ENCODE measurements around the gene DTNB.
A peak's percentile ranks its signal among the peaks of the same experiment; 100 is the strongest.

Gene DTNB

DNA sequence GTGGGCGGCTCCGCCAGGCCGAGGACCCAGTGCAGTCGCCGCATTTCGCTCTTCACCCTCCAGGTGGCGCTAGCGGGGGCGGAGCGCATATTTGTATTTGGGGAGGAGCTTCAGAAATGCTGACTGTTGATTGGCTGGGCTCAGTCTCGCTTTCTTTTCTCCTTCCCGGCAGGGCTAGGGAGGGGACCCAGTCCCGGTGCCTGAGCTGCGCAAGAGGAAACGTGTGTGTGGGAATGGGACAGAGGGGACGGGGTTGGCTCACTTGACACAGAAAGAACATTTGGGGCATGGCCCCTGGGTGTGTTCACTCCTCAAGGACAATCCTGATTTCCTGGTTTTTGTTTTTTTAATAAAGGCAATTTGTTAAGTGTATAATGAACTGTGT is 311.3 kb downstream of the DTNB start:
- peak; percentile 81 to 92 (median 89) for DNase-seq

DNA sequence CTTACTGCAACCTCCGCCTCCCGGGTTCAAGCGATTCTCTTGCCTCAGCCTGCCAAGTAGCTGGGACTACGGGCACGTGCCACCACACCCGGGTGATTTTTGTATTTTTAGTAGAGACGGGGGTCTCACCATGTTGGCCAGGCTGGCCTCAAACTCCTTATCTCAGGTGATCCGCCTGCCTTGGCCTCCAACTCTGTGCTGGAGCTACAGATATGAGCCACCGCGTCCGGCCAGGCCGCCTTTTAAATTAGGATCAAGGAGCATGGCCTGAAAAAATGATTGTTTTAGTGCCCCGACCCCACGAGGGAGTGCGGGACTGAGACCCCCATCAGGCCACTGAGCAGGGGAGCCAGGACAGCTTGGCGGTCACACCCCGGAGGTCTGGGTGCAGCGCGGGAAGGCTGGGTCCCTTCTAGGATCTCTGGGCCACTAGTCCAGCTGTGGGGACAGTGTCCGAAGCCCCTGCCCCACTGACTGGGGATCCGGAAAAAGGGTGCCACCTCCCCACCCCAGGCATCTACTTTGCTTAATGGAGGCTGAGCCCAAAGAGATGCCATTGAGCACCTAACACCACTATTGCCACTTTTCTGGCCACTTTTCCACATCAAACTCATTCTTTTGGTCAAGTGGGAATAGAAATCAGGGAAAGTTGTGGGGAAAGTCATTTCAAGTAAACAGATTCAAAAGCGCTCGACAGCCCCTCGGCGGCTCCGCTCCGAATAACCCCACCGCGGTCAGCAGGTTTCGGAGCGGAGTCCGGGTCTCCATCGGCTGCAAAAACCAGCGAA is 311.9 kb downstream of the DTNB start:
- DNase-seq: no peak

DNA sequence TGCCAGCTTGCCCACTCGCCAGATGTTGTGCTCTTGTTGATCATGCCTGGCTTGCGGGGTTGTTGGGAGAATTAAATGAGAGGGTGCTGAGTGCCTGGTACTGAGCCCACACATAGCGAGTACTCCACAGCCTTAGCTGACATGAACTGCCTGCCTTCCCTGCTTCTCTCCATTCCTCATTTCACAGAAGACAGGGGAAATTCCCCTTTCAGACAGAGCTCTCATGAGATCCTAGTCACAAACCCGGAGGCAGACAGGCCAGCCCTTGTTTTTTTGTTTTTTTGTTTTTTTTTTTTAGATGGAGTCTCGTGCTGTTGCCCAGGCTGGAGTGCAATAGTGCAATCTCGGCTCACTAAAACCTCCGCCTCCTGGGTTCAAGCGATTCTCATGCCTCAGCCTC is 314.5 kb downstream of the DTNB start:
- DNase-seq: no peak

DNA sequence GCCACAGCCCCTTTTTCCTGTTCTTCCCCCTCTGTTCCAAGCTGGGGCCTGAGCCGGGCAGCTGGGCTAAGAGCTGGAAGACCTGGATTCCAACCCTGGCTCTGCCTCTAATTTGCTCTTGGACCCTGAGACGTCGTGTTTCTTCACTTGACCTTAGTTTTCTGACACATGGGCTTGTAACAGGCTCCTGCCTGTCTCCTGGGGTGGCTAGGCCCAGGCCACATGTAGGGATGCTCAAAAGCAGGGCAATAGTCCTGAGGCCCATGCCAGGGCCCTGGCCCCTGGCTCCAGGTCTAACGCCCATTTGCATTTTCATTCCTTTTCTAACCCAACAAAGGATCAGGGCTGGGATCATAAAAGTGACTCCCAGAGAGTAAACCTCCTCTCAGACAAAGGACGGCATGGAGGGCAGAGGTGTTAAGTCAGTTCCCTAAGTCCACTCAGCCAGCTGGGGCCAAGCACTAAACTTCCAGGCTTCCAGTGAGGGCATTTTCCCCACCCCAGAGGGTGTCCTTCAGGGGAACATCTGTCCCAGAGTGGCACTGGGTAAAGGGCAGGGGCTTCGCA is 315.0 kb downstream of the DTNB start:
- DNase-seq: no peak

DNA sequence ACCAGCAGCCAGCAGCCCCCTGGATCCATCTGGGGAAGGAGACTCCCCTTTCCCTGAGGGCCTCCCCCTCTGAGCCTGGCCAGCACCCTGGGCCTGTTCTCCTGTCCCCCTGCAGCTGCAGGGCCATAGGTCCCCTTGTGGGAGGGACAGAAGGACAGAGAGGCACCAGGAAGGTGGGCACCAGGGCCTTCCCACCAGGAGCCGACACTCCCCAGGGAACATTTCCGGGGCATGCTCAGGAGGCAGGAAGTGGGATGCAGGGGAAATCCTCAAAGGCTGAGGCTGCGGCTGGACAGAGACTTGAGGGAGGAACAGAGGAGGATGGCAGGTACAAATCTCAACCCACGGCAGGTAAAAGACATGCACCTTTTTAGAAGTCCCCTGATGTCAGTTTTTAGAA is 317.3 kb downstream of the DTNB start:
- DNase-seq: no peak

DNA sequence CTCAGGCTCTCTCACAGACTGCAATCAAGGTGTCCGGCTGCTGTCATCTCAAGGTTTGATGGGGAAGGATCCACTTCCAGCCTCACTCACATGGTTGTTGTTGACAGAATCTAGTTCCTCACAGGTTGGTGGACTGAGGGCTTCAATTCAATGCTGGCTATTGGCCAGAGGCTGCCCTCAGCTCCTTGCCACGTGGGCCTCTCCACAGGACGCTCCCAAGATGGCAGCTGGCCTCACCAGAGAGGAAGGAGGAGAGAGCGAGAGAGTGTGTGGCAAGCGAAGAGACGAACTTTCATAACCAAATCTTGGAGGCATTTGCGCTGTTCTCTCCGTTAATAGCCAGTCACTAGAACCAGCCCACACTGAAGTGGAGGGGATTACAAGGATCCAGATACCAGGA is 318.1 kb downstream of the DTNB start:
- no peak for DNase-seq

DNA sequence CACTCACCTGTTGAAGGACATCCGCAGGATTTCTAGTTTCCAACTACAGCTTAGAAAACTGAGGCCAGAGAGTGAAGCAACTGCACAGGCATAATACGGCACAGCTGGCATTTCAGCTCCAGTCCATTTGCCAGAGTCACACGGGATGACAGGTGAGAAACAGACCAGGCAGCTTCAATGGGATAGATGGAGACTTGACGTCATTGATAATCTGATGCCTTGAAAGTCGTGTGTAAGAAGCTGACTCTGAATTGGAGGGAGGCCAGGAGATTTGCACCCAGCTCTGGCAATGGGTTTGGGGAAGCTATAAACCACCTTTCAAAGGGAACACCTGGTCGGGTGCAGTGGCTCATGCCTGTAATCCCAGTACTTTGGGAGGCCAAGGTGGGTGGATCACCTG is 319.3 kb downstream of the DTNB start:
- DNase-seq: no peak

DNA sequence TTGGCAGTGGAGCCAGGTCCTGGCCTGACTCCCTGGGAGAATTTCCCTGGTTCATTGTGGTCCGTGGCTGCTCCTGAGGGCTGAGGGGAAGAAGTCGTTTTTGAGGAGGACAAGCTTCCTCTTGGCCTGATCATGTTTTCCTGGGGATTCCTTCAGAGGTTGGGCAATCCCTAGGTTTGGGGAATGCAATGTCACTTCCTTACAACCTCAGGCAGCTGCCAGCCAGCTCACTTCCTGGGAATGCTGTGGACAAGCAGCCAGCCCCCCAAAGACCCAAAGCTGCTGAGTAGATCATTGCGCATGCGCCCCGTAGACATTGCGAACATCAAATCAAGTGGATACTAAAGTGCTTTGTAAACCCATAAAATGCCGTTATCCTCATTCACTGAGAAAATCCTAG is 324.0 kb downstream of the DTNB start:
- DNase-seq: no peak

DNA sequence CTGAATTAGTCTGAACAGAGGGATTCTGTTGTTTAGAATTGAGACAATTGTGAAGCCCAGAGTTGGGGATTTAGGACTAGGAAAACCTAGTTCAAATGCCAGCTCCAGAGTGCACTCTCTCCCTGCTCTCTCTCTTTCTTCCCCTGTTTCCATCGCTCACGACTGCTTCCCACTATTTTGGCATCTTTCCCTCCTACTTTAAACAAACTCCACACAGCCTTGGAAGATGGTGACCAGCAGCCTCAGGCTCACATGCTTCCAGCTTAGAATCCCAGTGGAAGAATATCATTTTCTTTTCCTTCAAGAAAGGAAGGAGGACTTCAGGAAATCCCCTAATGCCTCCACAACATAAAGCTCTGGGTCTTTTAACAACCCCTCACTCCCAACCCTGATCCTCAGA is 325.5 kb downstream of the DTNB start:
- DNase-seq: no peak

DNA sequence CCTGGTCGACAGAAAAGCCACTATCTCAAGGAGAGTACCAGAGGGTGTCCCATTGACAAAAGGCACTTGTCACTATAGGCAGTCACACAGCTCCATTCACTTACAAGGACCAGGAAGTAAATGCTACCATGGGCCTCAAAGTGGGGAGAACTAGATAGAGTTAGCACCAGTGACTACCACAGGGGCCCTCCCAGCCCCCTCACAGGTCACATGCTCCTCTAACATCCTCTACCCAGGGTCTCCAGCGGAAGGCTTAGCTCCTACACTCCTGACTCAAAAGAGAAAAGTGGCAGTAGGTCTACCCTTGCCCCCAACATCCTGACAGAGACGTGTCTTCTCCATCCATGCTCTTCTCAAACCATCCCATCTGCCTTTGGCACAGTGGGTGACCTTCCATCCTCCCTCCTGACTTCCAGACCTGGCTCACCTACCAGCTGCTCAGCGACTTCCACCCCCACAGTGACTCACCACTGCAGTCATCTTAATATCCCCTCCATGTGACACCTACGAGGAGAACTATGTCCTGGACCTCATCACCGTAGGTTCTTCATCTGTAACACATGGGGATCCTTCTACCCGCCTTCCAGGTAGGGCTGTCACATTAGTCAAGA is 326.1 kb downstream of the DTNB start:
- no peak for DNase-seq

DNA sequence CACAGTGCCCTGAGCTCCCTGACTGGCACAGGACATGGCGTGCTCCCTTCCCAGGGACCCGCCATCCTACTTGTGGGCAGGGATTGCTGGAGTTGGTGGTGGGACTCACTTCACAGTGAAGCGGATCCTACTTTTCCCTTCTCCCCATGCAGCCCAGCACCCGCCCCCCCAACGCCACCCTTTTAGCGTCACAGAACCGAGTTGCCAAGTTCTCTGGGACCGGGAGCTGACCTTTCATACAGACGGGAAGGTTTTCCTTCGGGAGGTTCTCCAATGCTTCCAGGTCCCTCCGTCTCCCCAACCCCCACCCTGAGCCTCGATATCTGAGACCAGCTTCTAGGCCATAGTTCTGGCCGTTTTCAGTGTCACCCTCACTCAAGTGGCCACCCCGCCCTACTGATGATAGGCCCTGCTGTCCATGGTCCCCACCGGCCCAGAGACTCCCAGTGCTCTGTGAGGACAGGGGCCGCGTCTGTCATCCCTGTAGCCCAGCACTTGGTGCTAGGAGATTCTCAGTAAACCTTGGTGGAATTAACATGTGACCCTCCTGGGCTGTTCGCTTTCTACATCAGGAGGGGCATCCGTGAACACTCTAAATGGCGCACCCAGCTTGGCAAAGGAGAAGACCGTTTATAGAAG is 330.1 kb downstream of the DTNB start:
- no peak for DNase-seq

DNA sequence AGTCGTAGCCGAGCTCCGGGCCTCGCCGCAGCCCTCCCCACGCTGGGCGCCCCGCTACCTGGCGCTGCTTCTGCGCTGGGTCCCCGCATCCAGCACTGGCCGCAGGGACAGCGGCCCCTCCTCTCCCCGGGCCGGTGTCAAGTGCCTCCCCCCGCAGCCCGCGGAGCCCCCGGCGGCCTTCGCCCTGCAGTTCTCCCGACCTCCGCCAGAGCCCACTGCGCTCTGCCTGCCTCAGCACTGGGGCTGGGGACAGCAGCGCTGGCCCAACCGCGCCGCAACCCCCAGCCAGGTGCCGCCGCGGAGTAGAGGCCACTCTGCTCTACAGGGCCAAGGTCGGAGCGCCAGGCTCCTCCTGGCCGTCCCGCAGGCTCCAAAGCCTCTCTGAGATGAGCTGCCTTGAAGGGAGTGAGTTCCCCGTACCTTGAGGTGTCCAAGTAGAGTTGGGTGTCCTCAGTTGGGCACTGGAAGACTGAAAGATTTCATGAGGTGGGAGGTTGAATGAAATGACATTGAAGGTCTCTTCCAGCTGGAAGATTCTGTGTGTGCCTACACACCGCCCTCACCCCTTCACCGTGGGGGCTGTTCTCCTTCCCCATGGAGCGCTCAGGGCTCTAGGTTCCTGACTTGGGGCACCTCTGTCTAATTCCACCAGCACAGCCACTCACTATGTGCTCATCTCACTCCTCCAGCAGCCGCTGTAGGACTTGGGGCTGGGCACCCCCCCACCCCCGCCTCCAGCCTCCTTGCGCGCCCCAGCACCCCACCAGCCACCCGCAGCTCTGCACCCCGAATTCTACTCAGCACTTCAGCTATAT is 330.8 kb downstream of the DTNB start:
- DNase-seq: peak; percentile 65 to 79 (median 77)

DNA sequence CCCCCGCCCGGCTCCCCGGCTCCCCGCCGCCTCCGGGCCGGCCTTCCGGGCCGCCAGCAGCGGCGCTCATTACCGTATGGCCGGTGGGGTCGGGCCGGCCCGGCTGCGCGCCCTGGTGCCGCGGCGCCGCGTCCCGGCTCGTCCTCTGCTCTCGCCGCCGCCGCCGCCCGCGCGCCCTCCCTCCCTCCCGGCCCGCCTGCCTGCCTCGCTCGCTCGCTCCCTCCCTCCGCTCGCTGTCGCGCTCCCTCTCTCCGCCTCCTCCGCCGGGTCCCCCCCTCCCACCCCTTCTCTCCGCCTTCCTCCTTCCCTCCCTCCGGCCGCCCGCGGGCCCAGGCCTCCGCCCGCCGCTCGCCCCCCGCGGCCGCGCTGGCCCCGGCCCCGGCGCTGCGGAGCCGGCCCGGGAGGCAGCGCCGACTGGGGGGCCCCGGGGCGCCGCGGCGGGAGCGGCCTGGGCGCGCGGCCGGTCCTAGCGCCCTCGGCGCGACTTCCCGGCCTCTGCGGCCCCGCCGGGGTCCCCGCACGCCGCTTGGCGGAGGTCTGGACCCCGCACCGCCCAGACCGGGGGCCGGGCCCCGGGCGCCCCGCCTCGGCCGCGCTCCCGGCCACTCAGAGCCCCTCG is 331.5 kb downstream of the DTNB start, which contains the start of gene DNMT3A:
Gene DNMT3A (minus strand): TSS at position 173 of the 619 bp plus-strand sequence. CDS start 27,941 bp downstream, outside the sequence.
- peak in 4 of 5 donors; percentile 38 to 69 (median 50) for DNase-seq

DNA sequence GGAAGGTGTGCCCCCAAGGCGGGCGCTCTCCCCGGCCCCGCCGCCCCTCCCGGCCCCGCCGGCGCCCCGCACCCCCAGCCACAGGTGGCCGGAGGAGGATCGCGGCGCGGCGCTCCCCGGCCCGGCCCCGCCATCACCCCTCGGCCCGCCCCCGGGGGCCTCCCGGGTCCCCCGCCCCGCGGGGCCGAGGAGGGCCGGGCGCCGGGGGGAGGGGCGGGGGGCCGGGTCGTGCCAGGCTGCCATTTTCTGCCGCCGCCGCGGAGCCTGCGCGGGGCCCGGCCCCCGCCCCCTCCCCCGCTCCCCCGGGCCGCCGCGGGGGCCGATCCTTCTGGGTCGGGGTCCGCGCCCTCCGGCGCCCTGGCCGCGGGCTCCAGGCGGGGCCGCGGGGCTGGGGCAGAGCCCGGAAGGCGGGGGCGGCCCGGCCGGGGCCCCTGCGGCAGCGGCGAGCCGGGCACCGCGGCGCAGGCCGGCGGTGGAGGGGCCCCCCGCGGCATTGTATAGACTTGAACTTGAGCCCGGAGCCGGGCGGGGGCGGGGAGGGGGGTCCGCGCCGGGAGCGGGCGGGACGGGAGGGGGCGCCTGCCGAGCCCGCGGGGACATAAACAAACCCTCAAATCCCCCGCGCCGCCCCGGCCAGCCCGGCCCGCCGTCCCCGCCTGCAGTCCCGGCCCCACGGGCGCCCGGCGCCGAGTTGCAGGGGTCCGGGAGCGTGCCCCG is 332.2 kb downstream of the DTNB start:
- peak in 1 of 5 donors; percentile 37 for DNase-seq

DNA sequence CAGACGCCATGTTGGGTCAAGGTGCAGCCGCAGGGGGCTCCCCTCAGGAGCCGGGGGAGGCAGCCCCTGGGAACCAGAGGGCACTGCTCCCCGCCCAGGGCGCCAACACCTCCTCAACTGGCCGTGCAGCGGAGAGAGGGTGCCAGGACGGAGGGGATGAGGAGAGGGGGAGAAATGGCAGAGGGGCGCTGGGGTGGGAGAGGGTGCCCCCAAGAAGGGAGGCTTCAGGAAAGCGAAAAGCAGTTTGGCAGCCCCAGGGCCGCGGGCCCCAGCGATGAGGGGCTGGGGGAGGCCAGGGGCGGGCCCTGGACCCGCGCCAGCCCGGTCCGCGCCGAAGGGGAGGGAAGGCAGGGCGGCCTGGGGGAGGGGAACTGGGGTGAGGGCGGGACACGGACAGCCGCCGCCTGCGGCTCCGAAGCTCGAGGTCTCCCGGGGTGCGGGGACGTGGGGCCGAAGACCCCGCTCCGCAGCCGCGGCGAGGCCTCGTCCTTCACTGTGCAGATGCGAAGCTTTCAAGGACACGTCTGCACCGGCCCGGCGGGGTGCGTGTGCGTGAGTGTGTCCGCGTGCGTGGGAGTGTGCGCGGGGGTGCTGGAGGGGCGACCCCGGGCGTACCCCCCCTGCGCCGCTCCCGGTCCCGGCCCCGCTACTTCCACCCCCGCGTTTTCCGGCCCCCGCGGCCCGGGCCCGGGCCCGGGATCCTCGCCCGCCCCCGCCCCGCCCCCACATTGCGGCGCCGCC is 333.0 kb downstream of the DTNB start:
- DNase-seq: peak in 1 of 5 donors; percentile 28

DNA sequence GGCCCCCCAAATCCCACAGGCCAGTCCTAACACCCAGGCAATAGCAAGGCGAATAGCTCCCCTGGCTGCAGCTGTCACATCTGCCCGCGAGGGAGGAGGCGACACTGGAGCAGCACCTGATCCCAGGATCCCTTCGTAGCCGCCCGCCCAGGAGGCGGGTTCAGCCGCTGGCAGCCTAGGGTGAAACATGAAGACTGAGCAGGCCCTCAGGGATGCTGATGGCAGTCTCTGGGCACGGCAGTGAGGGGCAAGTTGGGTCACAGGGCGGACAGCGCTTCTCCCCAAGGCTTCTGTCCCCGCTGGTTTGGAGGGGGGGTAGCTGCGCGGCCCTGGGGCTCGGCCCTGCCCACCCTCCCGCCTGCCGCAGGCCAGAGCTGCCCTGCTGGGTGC is 333.6 kb downstream of the DTNB start:
- DNase-seq: no peak

DNA sequence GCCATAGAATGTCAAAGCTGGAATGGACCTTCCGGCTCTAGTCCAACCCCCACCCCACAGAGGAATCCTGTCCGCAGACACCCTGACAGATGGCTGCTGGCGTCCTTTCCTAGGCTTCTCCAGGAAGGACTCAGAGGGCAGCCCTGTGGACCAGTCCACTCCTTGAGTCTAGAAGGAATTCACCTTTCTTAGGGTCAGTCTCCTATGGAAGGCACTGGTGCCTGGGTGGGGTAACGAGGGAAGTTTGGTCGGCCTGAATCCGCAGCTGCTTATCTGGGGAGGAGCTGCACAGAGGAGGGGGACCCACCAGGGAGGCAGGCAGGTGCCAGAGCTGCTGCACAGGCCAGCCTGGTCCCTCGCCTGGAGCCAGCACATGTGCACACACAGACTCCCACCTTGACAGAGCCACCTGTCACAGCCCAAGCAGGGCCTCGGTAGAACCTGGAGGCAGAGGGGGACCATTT is 334.1 kb downstream of the DTNB start:
- DNase-seq: no peak

DNA sequence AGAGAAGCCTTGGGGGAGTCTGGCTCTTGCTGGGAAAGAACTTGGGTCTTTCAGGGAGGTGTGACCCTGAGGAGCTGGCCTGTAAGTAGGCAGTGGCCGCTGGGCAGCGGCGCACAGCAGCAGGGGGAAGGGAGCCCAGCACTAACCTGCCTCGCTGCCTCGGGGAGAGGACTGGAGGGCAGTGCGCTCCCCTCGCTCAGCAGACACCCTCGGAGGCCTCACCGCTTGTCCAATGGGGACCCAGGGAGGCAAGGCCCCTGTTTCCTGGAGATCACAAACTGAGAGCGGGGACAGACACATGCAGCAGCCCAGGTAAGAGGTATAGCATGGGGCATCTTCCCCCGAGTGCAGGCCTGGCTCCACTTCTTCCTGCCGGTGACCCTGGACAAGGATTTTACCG is 335.0 kb downstream of the DTNB start:
- no peak for DNase-seq

DNA sequence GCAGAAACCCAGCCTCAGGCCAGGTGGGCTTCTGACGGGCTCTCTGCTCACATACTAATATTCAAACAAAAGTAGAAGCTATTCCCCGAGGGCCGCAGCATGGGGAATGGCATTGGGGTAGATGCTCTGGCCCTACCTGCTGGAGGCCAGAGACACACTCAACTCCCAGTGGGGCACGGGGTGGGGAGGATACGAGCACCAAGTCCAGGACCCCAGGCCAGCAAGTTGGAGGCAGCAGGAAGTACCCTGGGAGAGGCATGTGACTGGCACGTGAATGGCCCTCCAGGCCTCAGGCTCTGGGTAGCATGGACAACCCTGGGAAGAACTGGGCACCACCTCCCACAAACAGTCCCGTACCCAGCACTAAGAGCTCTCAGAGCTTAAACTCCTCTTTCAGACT is 335.5 kb downstream of the DTNB start:
- DNase-seq: no peak

DNA sequence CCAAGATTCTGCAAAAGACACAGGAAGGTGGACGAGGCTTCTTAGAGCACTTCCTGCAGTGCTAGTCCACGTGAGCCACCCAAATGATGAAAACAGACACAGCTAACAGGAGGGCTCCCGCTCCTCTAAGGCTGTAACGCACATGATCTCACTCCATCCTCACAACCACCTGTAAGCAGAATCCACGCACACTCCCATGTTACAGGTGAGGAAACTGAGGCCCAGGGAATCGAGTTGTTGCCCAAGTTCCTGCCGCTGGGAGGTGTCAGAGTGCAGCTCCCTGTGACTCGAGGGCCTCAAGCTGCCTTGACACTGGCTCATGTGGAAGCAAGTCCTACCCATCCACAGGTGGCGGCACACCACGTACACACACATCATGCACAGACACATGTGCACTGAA is 336.1 kb downstream of the DTNB start:
- DNase-seq: no peak

DNA sequence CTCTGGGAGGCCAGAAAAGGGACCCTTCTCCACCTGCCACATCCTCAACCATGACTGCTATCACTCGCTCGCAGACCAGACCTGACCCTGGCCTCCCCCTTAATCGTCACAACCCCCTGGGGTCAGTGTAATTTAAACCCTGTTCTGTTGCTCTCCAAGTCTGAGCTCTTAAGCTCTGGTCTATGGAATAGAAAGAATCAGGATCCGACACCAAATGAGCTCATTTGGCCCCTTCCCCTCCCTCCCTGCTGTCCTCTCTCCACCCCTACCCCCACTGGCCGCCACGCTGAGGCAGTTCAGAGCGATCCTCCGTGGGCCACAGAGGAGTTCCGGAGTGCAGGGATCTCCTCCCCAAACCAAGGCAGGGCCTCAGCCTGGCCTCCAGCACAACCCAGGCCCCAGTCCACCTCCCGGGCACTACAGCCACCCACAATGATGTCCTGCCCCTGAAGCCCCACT is 337.0 kb downstream of the DTNB start:
- no peak for DNase-seq

Measured in T-helper 1 cell (primary cell).